Panc1 (cell line): ENCODE data around the gene SLC27A4. TPM values are rescaled to one million over a fixed set of nuclear protein-coding genes. Genes with fewer than 3 reads are reported as not detected.

Experiments used
- ATAC-seq: fragments of 200-7000 bp; cut with Tn5 transposase; 2 replicates; pipeline ENCODE4 v1.9.1; 2020; ENCODE audit warnings: mild to moderate bottlenecking, moderate library complexity
- BruUV-seq: library from RNA; stranded (reverse); fragments of 400-500 nt; replicated peaks from 2 replicates; lab custom pipeline; 2021; lab: Mats Ljungman, UMichigan
- CTCF ChIA-PET: fragments of 300-600 bp; sonication (Branson Sonifier 250); formaldehyde crosslinking; loops from one replicate; lab custom pipeline; 2022; ENCODE audit warnings: antibody characterized with exemption; lab: Charles Lee
- POLR2A ChIA-PET: fragments of 300-600 bp; sonication (Branson Sonifier 250); formaldehyde crosslinking; loops from one replicate; lab custom pipeline; 2022; ENCODE audit warnings: antibody characterized with exemption; lab: Charles Lee
- DNase-seq: peaks from one replicate; pipeline ENCODE4 v3.0.0-alpha.2; 2010; ENCODE audit warnings: low read depth, low spot score
- H3K27ac ChIP-seq: 2 replicates; pipeline ENCODE4 v1.5.1; 2011; ENCODE audit warnings: mild to moderate bottlenecking, low read length, inconsistent platforms
- H3K27me3 ChIP-seq: fragments of 200-500 bp; sonication (Bioruptor generic); 2 replicates; pipeline ENCODE4 v1.6.0; 2014; ENCODE audit warnings: low read length, inconsistent platforms; ENCODE audit not compliant: control insufficient read depth, insufficient read depth
- H3K36me3 ChIP-seq: fragments of 200-500 bp; sonication (Bioruptor generic); 2 replicates; pipeline ENCODE4 v1.5.1; 2014; ENCODE audit warnings: inconsistent platforms, mild to moderate bottlenecking, low read length, moderate library complexity; ENCODE audit not compliant: control insufficient read depth, insufficient read depth
- H3K4me1 ChIP-seq: 2 replicates; pipeline ENCODE4 v1.5.1; 2011; ENCODE audit warnings: inconsistent platforms, mild to moderate bottlenecking, low read length, moderate library complexity; ENCODE audit not compliant: control insufficient read depth, insufficient read depth
- H3K4me3 ChIP-seq, 2 experiments: 2 replicates each; pipeline ENCODE4 v1.5.1; 2011 to 2012; ENCODE audit warnings: low read depth in 2 of 2, low read length in 2 of 2, mild to moderate bottlenecking in 2 of 2, inconsistent platforms in 1 of 2, moderate library complexity in 1 of 2
- H3K9me3 ChIP-seq: fragments of 200-500 bp; sonication (Bioruptor generic); 2 replicates; pipeline ENCODE4 v1.5.1; 2014; ENCODE audit warnings: low read depth, mild to moderate bottlenecking, inconsistent platforms, low read length, moderate library complexity; ENCODE audit not compliant: control insufficient read depth, insufficient read depth
- CTCF ChIP-seq: fragments of 450-650 bp; IDR thresholded peaks from 2 replicates; pipeline ENCODE4 v1.5.1; 2017; ENCODE audit warnings: mild to moderate bottlenecking
- POLR2AphosphoS5 ChIP-seq: IDR thresholded peaks from 2 replicates; pipeline ENCODE4 v1.6.1; 2012; ENCODE audit warnings: mild to moderate bottlenecking, low read depth, low read length, moderate library complexity
- REST ChIP-seq, 2 experiments: IDR thresholded peaks; 2 replicates each; pipeline ENCODE4 v1.6.1; 2011 to 2012; ENCODE audit warnings: low read depth in 2 of 2, control low read depth in 1 of 2, low read length in 1 of 2, mild to moderate bottlenecking in 1 of 2, moderate library complexity in 1 of 2; ENCODE audit not compliant: insufficient read depth in 1 of 2
- SIN3A ChIP-seq: IDR thresholded peaks from 2 replicates; pipeline ENCODE4 v1.6.1; 2012; ENCODE audit warnings: low read depth, mild to moderate bottlenecking, low read length, moderate library complexity, borderline replicate concordance; ENCODE audit not compliant: insufficient read depth
- TCF7L2 ChIP-seq: IDR thresholded peaks from 2 replicates; pipeline ENCODE4 v1.6.1; 2011; ENCODE audit warnings: mild to moderate bottlenecking, low read depth, low read length, inconsistent platforms
- in situ Hi-C: cut with HindIII; loops from 2 replicates; pipeline ENCODE4 v1.10.0; 2016; ENCODE audit warnings: low sequenced_read_pairs, low pct_unique_long_range_greater_than_20kb
- intact Hi-C: fragments of 100-400 bp; cut with micrococcal nuclease; formaldehyde crosslinking; loops from one replicate; pipeline ENCODE4 v1.10.0; 2022; ENCODE audit not compliant: unreplicated experiment
- total RNA-seq: library from RNA; stranded (reverse); gene quantifications from one replicate; pipeline ENCODE4 v1.2.1, GENCODE V29; 2021; ENCODE audit not compliant: unreplicated experiment

The SLC27A4 gene
- total RNA-seq, 1 experiment from 2014 or later = 20.3 TPM

- peaks cover 3% of the 10 kb centered on the region for H3K4me1 ChIP-seq
- no peak overlapping the region for H3K27ac ChIP-seq
- in situ Hi-C loops (no loop called here), intact Hi-C loops (no loop called here)
- DNase-seq = no peak
- no peaks in the 10 kb centered on the region for H3K9me3 ChIP-seq
- H3K27me3 ChIP-seq = no peaks in the 10 kb centered on the region
- no peaks in the 10 kb centered on the region for H3K36me3 ChIP-seq
- H3K4me3 ChIP-seq = no peak overlapping the region
- no peak for ATAC-seq
- ChIA-PET CTCF (interaction anchor here (0.6 kb wide), 1 partner anchor 12 kb away, joined by 4 read pairs; no protein-coding TSS in a partner anchor), POLR2A (no interaction called here)
- BruUV-seq = no TSS peak
- TF ChIP-seq REST (IDR thresholded peaks at IDR 0.05; ENCODE audit: insufficient read depth in 1 of 2, low read depth in 2 of 2, low read length in 1 of 2) (no peak), CTCF (no peak), POLR2AphosphoS5 (no peak), SIN3A (no peak), TCF7L2 (no peak)
Measured at GRCh38 chr9:128316421-128316820, 23.9 kb upstream of the SLC27A4 start.

- Histone ChIP-seq H3K4me1 (peaks cover 5% of the 10 kb centered on the region), H3K36me3 (peaks cover 4% of the 10 kb centered on the region; the same call in 1 of the 2 replicates), H3K4me3 (no peak overlapping the region), H3K27ac (no peak overlapping the region), H3K27me3 (no peaks in the 10 kb centered on the region), H3K9me3 (no peaks in the 10 kb centered on the region)
- no peak for ATAC-seq
- TF ChIP-seq CTCF = no peak
- no peak for TF ChIP-seq SIN3A
- no peak for TF ChIP-seq POLR2AphosphoS5
- no peak for TF ChIP-seq TCF7L2
- no peak for TF ChIP-seq REST (IDR thresholded peaks at IDR 0.05; ENCODE audit: insufficient read depth in 1 of 2, low read depth in 2 of 2, low read length in 1 of 2)
- in situ Hi-C loops = no loop called here
- ChIA-PET CTCF (no interaction called here), POLR2A (interaction anchor here (0.5 kb wide), 1 partner anchor 54 kb away, joined by 9 read pairs; the partner anchor contains the start of gene URM1)
- BruUV-seq = no TSS peak
- intact Hi-C loops = no loop called here
- no peak for DNase-seq
Measured at GRCh38 chr9:128317629-128318028, 22.7 kb upstream of the SLC27A4 start.
